Osteoblast (primary cell): Measurements from ENCODE around the gene TESMIN. TPM values are rescaled to one million over a fixed set of nuclear protein-coding genes. Genes with fewer than 3 reads are reported as not detected.

Experiments used
- DNase-seq: peaks from one replicate; pipeline ENCODE4 v3.0.0; 2011; ENCODE audit warnings: low spot score, mixed read lengths; ENCODE audit not compliant: insufficient read length; ENCODE audit errors: missing footprints
- H2AFZ ChIP-seq: 2 replicates; pipeline ENCODE4 v1.6.0; 2011; ENCODE audit warnings: mild to moderate bottlenecking, low read length
- H3K27ac ChIP-seq: 2 replicates; pipeline ENCODE4 v1.5.1; 2011; ENCODE audit warnings: mild to moderate bottlenecking, low read depth, low read length, moderate library complexity
- H3K27me3 ChIP-seq: 2 replicates; pipeline ENCODE4 v1.6.0; 2012; ENCODE audit warnings: mild to moderate bottlenecking, control low read depth, inconsistent platforms, low read length, moderate library complexity; ENCODE audit not compliant: insufficient read depth
- H3K36me3 ChIP-seq: 2 replicates; pipeline ENCODE4 v1.5.1; 2011; ENCODE audit warnings: mild to moderate bottlenecking, low read length, control low read depth, moderate library complexity; ENCODE audit not compliant: insufficient read depth
- H3K4me1 ChIP-seq: 2 replicates; pipeline ENCODE4 v1.5.1; 2011; ENCODE audit warnings: mild to moderate bottlenecking, low read length, control low read depth, moderate library complexity; ENCODE audit not compliant: insufficient read depth
- H3K4me2 ChIP-seq: 2 replicates; pipeline ENCODE4 v1.6.0; 2011; ENCODE audit warnings: mild to moderate bottlenecking, low read length; ENCODE audit not compliant: insufficient read depth
- H3K4me3 ChIP-seq: fragments of 200-600 bp; sonication (generic); 3 replicates; pipeline ENCODE4 v1.5.1; 2012; ENCODE audit warnings: mild to moderate bottlenecking, low read length, inconsistent platforms; ENCODE audit not compliant: insufficient read depth
- H3K79me2 ChIP-seq: 2 replicates; pipeline ENCODE4 v1.6.0; 2012; ENCODE audit warnings: mild to moderate bottlenecking, low read length, control low read depth, inconsistent platforms; ENCODE audit not compliant: insufficient read depth
- H3K9me3 ChIP-seq: 2 replicates; pipeline ENCODE4 v1.5.1; 2011; ENCODE audit warnings: low read depth, low read length, control low read depth
- H4K20me1 ChIP-seq: 2 replicates; pipeline ENCODE4 v1.6.0; 2012; ENCODE audit warnings: mild to moderate bottlenecking, low read length, control low read depth; ENCODE audit not compliant: insufficient read depth
- total RNA-seq: library from RNA; depleted of rRNA; stranded (reverse); fragments of >200 nt; gene quantifications from 2 replicates; pipeline ENCODE4 v1.2.3, GENCODE V29; 2012
- TF ChIP-seq, protein P1 (sequence below): IDR thresholded peaks from 2 replicates; pipeline ENCODE4 v1.5.1; 2011; ENCODE audit warnings: mild to moderate bottlenecking, low read depth, low read length, moderate library complexity; ENCODE audit errors: extremely low read depth

Gene TESMIN
- total RNA-seq, 1 donor = not detected

DNA sequence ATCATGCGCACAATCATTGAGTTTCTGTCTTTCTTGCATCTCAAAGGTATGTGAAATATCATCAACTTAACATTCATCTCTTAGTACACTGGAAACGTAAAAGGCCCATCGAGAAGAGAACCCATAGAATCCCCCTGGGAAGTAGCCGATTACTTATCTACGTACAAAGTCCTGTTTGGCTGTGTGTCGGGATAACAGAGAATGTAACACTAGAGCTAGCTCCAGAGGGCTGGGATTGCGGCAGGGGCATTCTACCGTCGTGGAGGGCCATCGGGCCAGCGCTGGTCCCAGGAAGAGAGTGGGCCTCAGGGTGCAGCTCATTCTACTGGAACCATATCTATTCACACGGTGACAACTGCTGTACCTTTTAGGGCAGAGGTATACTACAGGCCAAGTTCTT, 62.4 kb downstream of the TESMIN start:
- H2AFZ ChIP-seq = no peak overlapping the region
- no peaks in the 10 kb centered on the region for H3K9me3 ChIP-seq
- no peak overlapping the region for H3K4me3 ChIP-seq
- H4K20me1 ChIP-seq = peaks cover 4% of the 10 kb centered on the region
- TF ChIP-seq, protein P1, sequence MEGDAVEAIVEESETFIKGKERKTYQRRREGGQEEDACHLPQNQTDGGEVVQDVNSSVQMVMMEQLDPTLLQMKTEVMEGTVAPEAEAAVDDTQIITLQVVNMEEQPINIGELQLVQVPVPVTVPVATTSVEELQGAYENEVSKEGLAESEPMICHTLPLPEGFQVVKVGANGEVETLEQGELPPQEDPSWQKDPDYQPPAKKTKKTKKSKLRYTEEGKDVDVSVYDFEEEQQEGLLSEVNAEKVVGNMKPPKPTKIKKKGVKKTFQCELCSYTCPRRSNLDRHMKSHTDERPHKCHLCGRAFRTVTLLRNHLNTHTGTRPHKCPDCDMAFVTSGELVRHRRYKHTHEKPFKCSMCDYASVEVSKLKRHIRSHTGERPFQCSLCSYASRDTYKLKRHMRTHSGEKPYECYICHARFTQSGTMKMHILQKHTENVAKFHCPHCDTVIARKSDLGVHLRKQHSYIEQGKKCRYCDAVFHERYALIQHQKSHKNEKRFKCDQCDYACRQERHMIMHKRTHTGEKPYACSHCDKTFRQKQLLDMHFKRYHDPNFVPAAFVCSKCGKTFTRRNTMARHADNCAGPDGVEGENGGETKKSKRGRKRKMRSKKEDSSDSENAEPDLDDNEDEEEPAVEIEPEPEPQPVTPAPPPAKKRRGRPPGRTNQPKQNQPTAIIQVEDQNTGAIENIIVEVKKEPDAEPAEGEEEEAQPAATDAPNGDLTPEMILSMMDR = no peak
- no peaks in the 10 kb centered on the region for H3K79me2 ChIP-seq
- DNase-seq = no peak
- H3K27me3 ChIP-seq = peaks cover 64% of the 10 kb centered on the region
- H3K4me1 ChIP-seq = no peaks in the 10 kb centered on the region
- no peak overlapping the region for H3K4me2 ChIP-seq
- no peak overlapping the region for H3K27ac ChIP-seq
- H3K36me3 ChIP-seq = no peaks in the 10 kb centered on the region

DNA sequence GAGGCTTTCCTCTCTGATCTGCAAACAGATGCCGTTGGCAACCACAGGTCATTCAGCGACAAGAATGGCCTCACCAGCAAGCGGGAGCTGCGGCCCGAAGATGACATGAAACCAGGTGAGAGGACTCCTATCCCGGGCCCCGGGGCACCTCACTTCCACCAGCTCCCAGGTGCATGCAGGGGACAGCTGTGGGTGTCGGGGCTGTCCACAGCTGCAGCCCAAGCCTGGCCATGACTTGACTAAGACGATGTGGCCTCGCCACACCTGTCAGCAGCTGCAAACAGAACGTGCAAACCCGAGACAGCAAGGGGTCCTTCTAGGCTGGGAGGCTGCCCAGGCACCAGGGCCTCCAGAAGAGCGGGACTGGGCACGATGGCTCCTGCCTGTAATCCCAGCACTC, 63.3 kb downstream of the TESMIN start:
- Histone ChIP-seq H3K4me2 (no peak overlapping the region), H4K20me1 (peaks cover 7% of the 10 kb centered on the region), H3K4me3 (no peak overlapping the region), H3K79me2 (no peaks in the 10 kb centered on the region), H3K4me1 (no peaks in the 10 kb centered on the region), H2AFZ (no peak overlapping the region), H3K27me3 (peaks cover 66% of the 10 kb centered on the region), H3K27ac (no peak overlapping the region), H3K36me3 (no peaks in the 10 kb centered on the region), H3K9me3 (no peaks in the 10 kb centered on the region)
- TF ChIP-seq, protein P1 = no peak
- DNase-seq = no peak

DNA sequence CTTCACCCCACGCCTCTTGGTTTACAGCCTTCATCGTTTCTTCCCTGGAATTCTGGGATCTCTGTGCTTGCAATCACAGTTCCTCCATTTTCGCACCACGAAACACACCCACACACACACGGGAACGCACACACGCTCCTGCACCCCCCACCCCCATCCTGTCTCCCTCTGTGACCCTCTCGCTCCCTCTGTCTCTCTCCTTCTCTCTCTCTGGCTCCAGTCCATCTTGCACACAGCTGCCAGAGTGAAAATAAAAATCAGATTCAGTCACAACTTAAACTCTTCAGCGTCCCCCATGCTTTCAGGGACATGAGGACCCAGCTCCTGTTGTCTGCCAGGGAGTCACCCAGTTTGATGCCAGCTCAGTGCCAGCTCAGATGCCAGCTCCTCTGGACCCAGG, 64.0 kb downstream of the TESMIN start:
- Histone ChIP-seq H4K20me1 (peaks cover 7% of the 10 kb centered on the region), H3K27ac (no peak overlapping the region), H3K36me3 (no peaks in the 10 kb centered on the region), H3K4me2 (no peak overlapping the region), H3K79me2 (no peaks in the 10 kb centered on the region), H3K9me3 (no peaks in the 10 kb centered on the region), H3K4me1 (no peaks in the 10 kb centered on the region), H3K4me3 (no peak overlapping the region), H3K27me3 (peaks cover 72% of the 10 kb centered on the region), H2AFZ (no peak overlapping the region)
- no peak for DNase-seq
- TF ChIP-seq, protein P1 = no peak

DNA sequence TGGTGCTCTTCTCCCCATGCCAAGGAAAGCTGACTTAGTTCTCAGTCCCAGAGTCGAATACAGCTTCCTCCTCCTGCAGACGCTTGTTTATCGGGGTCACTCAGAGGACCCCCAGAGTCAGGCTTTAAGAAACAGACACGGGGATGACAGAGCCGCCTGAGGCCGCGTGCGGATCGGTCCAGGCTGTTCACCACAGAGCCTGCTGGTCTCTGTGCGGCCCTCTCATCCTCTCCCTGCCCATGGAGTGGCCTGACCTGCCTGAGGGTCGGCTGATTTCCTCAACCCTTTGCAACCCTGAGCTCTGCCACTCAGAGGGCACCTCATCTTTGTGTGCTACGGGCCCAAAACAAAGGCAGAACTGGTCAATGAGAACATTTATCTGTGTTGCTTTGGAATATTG, 64.8 kb downstream of the TESMIN start:
- H3K27me3 ChIP-seq = peaks cover 75% of the 10 kb centered on the region

More for the DNA sequence above, 64.8 kb downstream of the TESMIN start:
- Histone ChIP-seq H3K79me2 (no peaks in the 10 kb centered on the region), H3K9me3 (no peaks in the 10 kb centered on the region), H2AFZ (no peak overlapping the region), H4K20me1 (peaks cover 7% of the 10 kb centered on the region), H3K4me2 (no peak overlapping the region), H3K4me1 (no peaks in the 10 kb centered on the region), H3K36me3 (no peaks in the 10 kb centered on the region), H3K4me3 (no peak overlapping the region), H3K27ac (no peak overlapping the region)
- TF ChIP-seq, protein P1 = no peak
- no peak for DNase-seq
